GM10266 (cell line): ENCODE results near the gene GPR15LG.
A peak's percentile ranks its signal among the peaks of the same experiment; 100 is the strongest.

Experiments used
- DNase-seq: peaks from one replicate; pipeline ENCODE4 v3.0.0; 2012; ENCODE audit errors: extremely low spot score
- CTCF ChIP-seq: IDR thresholded peaks from 2 replicates; pipeline ENCODE4 v1.5.1; 2012; ENCODE audit warnings: mild to moderate bottlenecking, low read depth; ENCODE audit not compliant: control insufficient read depth, insufficient read depth; ENCODE audit errors: missing control alignments

GPR15LG gene

GRCh38 chr10:84208023-84208422 is 34.4 kb downstream of the GPR15LG start:
- TF ChIP-seq CTCF, result no peak
- DNase-seq, result no peak

GRCh38 chr10:84211566-84211965 is 38.0 kb downstream of the GPR15LG start:
- TF ChIP-seq CTCF, result no peak
- no peak for DNase-seq

GRCh38 chr10:84212014-84212413 is 38.4 kb downstream of the GPR15LG start:
- no peak for DNase-seq
- no peak for TF ChIP-seq CTCF

GRCh38 chr10:84213076-84213475 is 39.5 kb downstream of the GPR15LG start:
- DNase-seq, result no peak
- no peak for TF ChIP-seq CTCF

- peak; percentile 21 for TF ChIP-seq CTCF
- no peak for DNase-seq
Measured at GRCh38 chr10:84214046-84214572, 40.5 kb downstream of the GPR15LG start.

- DNase-seq, result peak; percentile 70
Measured at GRCh38 chr10:84214612-84215235, 41.1 kb downstream of the GPR15LG start.

GRCh38 chr10:84216834-84217233 is 43.2 kb downstream of the GPR15LG start:
- TF ChIP-seq CTCF, result no peak
- no peak for DNase-seq

More at GRCh38 chr10:84214612-84215235, 41.1 kb downstream of the GPR15LG start:
- peak; percentile 76 for TF ChIP-seq CTCF
